Right kidney (tissue), 1 donor: ENCODE measurements around the gene PPP1R14B.

ENCODE experiments used
- DNase-seq: peaks from one replicate; pipeline ENCODE4 v3.0.0-alpha.2; 2016

PPP1R14B gene

DNA sequence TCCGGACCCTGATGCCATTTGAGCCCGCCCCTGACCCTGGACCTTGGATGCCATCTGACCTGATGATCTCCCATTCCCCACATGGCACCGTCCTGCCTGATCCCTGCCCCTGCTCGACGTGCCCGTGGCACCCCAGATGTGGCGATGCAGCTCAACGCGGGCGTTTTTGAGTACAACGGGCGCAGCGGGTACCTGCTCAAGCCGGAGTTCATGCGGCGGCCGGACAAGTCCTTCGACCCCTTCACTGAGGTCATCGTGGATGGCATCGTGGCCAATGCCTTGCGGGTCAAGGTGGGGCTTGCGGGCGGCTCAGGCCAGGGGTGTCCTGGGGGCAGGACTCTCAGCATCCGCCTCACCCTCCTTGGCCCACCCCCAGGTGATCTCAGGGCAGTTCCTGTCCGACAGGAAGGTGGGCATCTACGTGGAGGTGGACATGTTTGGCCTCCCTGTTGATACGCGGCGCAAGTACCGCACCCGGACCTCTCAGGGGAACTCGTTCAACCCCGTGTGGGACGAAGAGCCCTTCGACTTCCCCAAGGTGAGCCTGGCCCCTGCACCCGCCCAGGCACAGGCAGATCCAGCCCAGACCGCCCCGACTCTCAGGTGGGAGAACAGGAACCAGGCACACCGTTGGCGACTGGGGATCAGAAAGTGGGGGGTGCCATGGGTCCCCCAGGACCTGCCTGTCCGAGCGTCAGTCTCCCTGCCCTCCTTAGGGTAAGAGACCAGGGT, 15.7 kb upstream of the PPP1R14B start:
- DNase-seq: no peak

DNA sequence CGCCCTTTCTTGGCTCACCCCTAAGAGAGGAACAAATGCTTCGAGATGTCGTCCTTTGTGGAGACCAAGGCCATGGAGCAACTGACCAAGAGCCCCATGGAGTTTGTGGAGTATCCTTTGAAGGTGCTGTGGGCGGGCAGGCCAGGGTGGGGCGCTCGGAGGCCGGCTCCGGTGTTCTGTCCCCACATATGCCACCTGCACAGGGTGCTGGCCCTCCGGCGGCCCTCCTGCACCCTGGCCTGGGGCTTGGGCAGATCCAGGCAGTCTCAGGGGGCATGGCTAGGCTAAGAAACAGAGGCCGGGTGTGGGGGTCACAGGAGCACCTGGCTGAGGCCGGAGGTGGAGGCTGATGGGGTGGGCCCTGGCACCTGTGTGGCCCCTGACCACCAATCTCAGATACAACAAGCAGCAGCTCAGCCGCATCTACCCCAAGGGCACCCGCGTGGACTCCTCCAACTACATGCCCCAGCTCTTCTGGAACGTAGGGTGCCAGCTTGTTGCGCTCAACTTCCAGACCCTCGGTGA, 14.9 kb upstream of the PPP1R14B start:
- DNase-seq: no peak

DNA sequence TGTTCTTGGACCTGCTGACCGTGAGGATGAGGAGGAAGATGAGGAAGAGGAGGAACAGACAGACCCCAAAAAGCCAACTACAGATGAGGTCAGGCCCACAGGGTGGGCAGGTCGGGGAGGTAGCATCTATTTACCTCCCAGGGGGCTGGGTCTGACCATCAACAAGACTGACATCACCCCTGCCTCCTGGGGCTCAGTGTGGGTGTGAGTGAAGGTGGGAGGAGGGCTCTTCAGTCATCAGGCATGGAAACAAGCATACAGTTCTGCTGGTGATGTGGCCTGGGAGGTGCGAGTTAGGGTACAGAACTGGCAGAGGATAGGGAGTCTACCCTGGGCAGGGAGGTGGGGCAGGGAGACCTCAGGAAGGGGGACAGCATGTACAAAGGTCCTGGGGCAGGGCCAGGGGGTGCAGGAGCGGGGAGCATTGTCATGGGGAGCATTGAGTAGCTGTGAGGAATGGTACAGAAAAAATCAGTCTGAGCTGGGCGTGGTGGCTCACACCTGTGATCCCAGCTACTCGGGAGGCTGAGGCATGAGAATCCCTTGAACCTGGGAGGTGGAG, 13.5 kb upstream of the PPP1R14B start:
- DNase-seq: no peak

DNA sequence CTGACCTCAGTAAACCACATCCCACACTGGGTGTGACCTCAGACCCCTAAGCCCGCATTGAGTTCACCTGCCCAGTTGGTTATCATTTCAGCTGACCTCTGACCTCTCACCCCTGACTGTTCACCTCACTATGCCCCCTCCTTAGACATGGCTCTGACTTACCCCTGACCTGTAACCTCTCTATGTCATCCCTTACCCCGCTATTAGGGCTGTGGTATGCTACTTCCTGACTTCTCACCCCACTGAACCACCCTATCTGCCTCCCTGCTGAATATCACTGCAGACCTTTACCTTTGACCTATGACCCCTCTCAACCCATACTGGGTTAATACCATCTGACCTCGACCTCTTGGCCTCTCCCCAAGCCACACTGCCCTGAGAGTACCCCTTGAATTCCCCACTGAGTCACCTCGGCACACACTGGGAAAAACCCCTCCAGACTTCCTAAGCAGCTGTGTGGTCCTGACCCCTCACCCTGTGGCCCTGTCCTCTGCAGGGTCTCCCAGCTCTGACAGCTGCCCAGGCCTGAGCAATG, 12.9 kb upstream of the PPP1R14B start:
- DNase-seq: no peak

DNA sequence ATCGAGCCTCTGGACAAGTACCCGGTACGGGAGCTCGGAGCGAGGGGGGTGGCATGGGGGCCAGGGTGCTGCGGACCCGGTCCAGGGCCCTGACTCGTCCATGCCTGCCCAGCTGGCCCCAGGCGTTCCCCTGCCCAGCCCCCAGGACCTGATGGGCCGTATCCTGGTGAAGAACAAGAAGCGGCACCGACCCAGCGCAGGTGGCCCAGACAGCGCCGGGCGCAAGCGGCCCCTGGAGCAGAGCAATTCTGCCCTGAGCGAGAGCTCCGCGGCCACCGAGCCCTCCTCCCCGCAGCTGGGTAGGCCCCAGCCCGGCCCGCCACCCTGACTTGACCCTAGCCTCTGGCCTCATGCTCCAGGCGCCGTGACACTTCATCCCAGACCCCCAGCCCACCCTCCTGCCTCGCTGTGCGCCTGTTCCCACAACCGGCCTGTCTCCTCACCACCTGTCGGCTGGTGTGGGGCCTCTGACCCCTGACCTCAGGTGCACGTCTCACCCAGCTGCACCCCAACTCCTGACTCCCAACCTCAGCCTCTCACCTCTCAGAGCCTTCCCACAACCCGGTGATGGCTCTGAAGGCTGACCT, 12.3 kb upstream of the PPP1R14B start:
- DNase-seq: no peak

DNA sequence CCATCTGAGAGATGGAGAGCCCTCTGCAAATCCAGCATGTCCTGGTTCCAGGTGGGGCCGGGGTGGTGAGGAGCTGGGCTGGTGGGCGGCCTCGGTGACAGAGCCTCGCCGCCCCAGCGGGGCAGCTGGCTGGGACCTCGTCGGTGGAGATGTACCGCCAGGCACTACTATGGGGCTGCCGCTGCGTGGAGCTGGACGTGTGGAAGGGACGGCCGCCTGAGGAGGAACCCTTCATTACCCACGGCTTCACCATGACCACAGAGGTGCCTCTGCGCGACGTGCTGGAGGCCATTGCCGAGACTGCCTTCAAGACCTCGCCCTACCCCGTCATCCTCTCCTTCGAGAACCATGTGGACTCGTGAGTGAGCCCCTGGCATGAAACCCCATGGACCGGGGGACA, 11.6 kb upstream of the PPP1R14B start:
- DNase-seq: no peak

DNA sequence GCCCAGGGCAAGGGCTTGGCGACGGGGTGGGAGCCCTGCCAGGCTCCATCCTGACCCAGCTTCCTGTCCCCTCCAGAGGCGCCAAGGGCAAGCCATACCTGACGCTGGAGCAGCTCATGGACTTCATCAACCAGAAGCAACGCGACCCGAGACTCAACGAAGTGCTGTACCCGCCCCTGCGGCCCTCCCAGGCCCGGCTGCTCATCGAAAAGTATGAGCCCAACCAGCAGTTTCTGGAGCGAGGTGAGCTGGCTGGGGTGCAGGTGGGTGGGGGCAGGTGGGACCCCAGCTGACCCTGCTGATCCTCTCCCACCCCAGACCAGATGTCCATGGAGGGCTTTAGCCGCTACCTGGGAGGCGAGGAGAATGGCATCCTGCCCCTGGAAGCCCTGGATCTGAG, 9.6 kb upstream of the PPP1R14B start:
- no peak for DNase-seq

DNA sequence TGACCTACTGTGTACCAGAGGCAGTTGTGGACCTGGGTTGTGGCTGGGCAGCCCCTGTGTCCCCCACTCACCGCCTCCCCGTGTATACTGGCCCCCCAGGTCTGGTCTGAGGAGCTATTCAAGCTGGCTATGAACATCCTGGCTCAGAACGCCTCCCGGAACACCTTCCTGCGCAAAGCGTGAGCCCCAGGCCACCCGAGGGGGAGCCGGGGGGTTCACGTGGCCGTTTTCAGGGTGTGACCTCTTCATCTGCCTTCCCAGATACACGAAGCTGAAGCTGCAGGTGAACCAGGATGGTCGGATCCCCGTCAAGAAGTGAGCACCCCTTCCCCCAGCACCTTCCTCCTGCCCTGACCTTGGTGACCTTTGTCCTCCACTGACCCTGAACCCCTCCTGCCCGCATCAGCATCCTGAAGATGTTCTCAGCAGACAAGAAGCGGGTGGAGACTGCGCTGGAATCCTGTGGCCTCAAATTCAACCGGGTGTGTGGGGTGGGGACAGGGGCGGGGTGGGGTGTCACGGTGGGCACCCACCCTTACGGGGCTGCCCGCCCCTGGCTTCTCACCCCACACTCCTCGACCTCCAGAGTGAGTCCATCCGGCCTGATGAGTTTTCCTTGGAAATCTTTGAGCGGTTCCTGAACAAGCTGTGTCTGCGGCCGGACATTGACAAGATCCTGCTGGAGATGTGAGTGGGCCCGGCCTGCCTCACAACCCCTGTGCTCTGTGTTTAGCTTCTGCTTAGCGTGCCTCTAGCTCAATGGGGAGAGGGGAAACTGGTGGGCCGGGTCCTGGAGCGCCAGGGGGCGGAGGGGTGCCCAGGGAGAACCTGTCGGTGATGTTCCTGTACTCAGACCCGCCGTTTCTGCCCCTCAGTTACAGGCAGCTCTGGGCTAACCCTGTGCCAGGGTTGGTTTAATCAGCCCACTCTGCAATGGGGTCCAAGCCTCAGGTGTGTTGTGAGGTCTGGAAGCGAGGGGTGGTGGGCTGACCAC, 8.7 kb upstream of the PPP1R14B start:
- DNase-seq: no peak

DNA sequence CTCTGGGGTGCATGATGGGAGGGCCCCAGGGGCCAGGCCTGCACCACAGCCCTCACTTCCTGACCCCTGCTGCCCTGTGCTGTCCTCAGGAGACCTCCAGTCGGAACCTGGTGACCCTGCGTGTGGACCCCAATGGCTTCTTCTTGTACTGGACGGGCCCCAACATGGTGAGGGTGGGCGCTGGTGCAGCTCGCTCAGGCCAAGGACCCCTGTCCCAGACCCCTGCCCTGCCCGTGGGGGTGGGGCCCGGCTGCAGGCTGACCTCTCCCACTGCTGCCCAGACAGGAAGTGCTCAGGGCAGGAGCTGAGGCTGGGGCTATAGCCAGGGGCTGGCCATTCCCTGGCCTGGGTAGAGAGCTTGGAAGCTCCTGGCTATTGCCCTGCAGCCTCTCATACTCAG, 7.6 kb upstream of the PPP1R14B start:
- no peak for DNase-seq

DNA sequence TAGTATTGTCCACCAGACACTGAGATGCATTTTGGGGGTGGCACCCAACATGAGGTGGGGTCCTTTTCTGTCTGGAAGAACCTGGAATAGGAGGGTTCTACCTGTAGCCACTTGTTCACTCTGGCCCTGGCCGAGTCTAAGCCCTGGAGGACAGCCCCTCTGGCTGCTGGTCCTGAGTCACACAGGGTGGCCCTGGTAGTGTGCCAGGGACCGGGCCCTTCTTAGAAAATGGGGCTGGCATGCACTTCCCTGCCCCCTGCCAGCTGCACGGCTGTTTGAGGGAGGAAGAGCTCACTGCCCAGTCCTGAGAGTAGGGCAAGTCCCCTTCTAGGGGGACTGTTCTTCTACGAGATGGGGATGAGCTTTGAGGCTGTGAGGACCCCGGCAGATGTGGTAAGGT, 6.7 kb upstream of the PPP1R14B start:
- no peak for DNase-seq

DNA sequence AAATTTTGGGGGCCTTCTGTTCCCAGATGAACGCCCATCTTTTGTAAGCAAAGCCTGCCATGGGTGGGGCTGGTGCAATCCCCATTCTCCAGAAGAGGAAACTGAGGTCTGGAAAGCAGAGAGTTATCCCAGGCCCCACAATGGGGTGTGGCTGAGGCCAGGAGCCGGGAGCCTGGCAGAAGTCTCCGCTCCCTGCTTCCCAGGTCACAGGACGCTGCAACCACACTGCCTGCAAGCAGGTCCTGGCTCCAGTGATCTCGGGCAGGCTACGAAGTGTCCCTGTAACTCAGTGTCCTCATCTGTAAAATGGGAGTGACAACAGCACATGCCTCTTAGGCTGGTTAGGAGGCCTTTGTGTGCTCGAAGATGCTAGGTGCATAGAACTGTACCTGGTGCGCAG, 6.3 kb upstream of the PPP1R14B start:
- no peak for DNase-seq

DNA sequence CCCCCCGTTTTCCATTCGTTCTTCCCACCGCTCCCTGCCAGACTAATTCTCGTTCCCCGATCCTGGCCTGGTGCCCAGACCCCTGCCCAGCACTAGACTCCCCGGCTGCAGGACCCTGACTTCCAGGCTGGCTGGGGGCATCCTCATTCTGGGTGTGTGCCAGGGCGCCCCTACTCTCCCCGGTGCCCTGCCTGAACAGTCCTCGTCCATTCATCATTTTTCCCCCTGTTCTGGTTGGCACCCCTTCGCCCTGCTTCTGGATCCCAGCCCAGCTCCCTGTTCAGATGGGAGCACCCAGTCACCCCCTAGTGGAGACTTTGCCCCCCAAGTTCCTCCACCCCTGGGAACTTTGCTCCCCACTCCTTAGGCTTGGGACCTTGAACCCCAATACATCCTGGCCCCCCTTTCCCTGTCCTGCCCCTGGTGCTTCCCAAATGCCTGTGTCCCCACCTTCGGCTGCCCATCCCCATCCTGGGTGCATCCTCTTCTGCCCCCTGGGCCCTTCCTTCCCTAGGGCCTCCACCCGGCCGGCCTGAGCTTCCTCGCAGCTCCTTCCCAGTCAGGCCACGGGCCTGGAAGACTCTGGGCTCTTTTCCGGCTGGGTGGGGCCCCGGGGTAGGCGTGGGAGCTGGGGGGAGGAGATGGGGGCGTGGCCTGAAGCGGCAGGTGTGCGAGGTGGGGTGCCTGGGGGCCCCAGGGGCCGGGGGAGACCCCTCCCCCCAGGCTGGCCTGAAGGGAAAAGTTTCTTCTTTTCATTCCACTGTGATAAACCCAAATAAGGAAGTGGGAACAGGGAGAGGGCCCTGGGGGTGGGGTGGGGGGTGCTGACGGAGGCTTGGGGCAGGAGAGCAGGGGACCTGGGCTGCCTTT, 5.5 kb upstream of the PPP1R14B start:
- peak; percentile 43 for DNase-seq

DNA sequence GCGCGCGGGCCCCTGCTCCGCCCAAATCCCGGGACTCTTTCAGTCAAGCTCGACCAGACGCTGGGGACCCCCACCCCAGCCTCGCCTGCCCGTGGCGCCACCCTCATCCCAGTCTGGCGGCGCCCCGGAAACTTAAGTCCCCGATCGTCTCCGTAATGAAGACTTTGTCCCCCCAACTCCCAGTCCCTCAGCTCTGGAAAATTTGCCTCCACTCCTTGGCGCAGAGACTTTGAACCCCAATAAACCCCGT, 4.9 kb upstream of the PPP1R14B start:
- DNase-seq: peak; percentile 65

DNA sequence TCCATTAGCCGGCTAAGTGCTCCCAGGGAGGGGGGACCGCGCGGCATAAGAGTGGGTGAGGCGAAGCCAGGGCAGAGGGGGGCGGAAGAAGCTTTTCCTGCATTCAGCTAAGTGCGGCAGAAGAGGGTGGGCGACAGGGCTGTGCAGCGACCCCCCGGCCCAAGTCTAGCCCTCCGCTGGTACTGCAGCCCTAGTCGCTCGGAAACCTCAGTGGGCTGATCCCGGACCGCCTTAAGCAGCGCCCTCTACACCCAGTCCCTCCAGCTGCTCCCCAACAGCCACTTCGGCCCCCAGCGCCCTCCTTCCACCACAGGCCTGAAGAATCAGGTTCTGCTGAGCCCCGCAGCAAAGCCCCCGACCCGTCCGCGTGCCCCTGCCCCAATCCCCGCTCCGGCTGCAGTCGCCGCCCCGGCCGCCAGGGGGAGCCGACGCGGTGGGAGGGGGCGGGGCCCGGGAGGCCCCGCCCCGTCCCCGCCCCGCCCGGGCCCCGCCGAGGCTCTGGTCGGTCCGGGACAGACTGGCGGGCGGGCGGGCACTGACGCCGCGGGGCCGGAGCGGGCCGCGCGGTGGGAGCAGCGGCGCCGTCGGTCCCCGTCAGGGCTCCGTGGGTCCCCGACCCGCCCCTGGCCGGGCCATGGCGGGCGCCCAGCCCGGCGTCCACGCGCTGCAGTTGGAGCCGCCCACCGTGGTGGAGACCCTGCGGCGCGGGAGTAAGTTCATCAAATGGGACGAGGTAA, 4.4 kb upstream of the PPP1R14B start, which contains the start of gene PLCB3:
Gene PLCB3 (plus strand): TSS at position 515 of the 737 bp plus-strand sequence. CDS start 120 bp downstream, at position 635.
- DNase-seq: peak; percentile 67

DNA sequence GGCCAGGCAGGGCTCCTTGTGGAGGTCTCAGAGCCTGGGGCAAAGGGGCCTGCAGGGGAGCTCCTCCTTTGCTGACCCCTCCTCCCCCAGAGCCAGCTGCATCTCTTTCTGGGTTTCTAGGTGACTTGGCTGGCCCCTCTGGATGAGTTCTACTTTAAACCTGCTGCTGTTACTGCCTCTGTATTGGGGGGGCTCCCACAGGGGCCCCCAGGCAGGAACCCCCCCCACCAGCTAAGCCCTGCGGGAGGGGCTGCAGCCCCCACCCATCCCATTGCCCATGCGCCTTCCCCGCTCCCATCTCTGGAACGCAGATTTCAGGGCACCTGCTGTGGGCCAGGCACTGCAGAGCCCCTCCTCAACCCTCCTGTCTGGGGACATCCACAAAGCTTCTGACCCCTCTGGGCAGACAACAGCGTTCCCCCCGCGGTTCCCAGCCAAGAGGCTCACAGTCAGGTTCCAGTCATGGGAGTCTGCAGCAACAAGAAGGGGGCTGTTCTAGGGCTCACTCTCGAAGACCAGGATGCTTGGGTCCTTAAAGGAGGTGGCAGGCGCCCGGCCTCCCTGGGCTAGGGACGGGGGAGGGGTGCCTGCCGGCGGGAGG, 3.8 kb upstream of the PPP1R14B start:
- no peak for DNase-seq

DNA sequence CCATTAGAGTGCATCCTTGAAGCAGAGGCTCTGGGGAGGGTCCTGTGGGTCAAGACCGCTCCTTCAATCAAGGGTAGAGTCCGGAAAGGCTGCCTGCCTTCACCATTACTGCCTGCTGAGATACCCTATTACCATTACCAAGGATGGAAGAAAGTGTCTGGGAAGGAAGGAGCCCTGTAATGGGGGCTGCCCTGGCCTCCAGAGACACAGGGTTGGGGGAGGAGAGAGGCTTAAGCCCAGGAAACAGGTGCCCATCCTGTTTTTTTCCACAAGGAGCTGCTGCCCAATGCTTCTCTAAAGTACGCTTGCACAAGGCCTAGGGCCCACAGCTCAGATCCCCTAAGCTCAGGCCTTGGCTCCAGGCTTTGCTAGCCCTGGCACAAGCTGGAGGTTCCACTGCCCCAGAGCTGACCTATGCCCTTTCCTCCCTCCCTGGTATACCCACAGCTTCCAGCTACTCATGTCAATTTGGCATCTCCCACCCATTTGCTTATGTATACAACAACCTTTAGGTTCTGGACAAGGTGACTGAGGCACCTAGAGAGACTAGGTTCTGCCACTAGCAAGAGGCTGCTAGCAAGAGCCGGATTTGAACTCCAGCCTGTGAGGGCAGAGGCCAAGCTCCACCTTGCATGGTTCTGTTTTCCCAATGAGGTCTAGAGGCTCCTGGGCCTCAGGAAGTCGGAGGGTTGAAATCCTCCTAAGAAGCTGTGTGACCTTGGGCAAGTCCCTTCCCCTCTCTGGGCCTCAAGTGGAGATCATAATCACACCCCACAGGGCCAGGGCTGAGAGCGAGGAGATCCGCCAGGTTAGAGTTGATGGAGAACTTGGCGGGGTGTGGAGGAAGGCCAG, 3.0 kb upstream of the PPP1R14B start:
- no peak for DNase-seq

DNA sequence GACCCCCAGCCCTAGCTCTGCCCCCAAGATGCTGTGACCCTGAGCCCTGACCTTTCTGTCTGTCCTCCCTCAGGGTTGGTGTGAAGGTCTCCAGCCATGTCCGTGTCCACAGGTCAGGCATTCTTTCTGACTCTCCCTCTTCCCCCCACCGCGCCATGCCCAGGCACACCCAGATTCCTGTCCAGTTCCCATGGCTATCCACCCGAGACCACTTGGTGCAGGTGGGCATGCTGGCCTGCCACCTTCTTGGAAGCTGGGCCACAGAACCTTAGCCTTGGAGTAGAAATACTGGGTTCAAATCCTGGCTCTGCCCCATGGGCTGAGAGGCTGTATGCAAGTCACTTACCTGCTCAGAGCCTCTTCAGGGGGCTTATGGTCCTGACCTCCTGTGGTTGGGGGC, 2.3 kb upstream of the PPP1R14B start:
- DNase-seq: no peak

DNA sequence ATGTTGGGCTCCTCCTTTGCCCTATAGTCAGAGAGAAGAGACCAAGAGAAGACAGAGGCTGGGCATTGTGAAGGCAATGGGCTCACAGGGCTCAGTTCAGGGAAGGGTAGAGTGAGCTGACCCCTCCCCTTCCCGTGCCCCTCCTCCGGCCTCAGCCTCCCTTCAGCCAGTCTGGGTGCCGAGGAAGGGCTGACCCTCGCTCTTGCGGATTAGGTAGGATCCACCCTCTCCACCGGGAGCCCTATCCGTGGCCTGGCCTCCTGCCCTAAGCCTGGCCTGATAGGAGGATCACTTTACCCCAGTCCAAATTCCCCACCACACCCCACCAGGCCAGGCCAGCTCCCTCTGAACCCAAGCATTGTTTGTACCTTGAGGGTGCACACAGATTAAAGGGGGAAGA, 1.8 kb upstream of the PPP1R14B start:
- DNase-seq: no peak
